ENCODE measurements around the gene DOHH.

GRCh38 chr19:3457528-3458228 lies 42.8 kb downstream of the DOHH start:
- TF ChIP-seq ZNF274 (IDR thresholded peaks at IDR 0.05; ENCODE audit: low read depth, low read length) (no peak), YY1 (IDR thresholded peaks at IDR 0.05; ENCODE audit: insufficient read depth, insufficient read length) (no peak)
